Endodermal cell (in vitro differentiated cells): ENCODE data around the gene ABCC10. TPM values are rescaled to one million over a fixed set of nuclear protein-coding genes. Genes with fewer than 3 reads are reported as not detected.

Source experiments
- DNase-seq: peaks from one replicate; pipeline ENCODE4 v3.0.0-alpha.2; 2017
- H3K27ac ChIP-seq: 2 replicates; pipeline ENCODE4 v1.5.1; 2013; ENCODE audit warnings: mild to moderate bottlenecking, low read depth, low read length, moderate library complexity
- H3K27me3 ChIP-seq: 2 replicates; pipeline ENCODE4 v1.6.1; 2013; ENCODE audit warnings: mild to moderate bottlenecking, low read length, moderate library complexity; ENCODE audit not compliant: insufficient read depth, control insufficient read depth, poor library complexity, severe bottlenecking
- H3K36me3 ChIP-seq: 2 replicates; pipeline ENCODE4 v1.7.0; 2013; ENCODE audit warnings: mild to moderate bottlenecking, low read length, moderate library complexity; ENCODE audit not compliant: control insufficient read depth, insufficient read depth
- H3K4me1 ChIP-seq: one replicate; pipeline ENCODE4 v1.7.0; 2013; ENCODE audit warnings: low read length; ENCODE audit not compliant: control insufficient read depth, insufficient read depth
- H3K4me3 ChIP-seq: 2 replicates; pipeline ENCODE4 v1.5.1; 2013; ENCODE audit warnings: mild to moderate bottlenecking, low read length, moderate library complexity
- H3K9ac ChIP-seq: 2 replicates; pipeline ENCODE4 v1.6.1; 2013; ENCODE audit warnings: mild to moderate bottlenecking, low read length, moderate library complexity; ENCODE audit not compliant: poor library complexity, severe bottlenecking; ENCODE audit errors: extremely low read depth
- H3K9me3 ChIP-seq: 2 replicates; pipeline ENCODE4 v1.6.1; 2013; ENCODE audit warnings: mild to moderate bottlenecking, low read length, moderate library complexity; ENCODE audit not compliant: control insufficient read depth
- H3K27ac Mint-ChIP-seq: 2 replicates; pipeline ENCODE4 v1.8.0; 2020; ENCODE audit warnings: mixed read lengths
- H3K27me3 Mint-ChIP-seq: 2 replicates; pipeline ENCODE4 v1.8.0; 2021; ENCODE audit warnings: mild to moderate bottlenecking, mixed read lengths; ENCODE audit not compliant: insufficient read depth
- H3K36me3 Mint-ChIP-seq: 2 replicates; pipeline ENCODE4 v1.8.0; 2020; ENCODE audit warnings: low read depth, mixed read lengths
- H3K4me1 Mint-ChIP-seq: 2 replicates; pipeline ENCODE4 v1.8.0; 2020; ENCODE audit warnings: mixed read lengths
- H3K4me3 Mint-ChIP-seq: 2 replicates; pipeline ENCODE4 v1.8.0; 2020; ENCODE audit warnings: mild to moderate bottlenecking, moderate library complexity, mixed read lengths
- H3K9me3 Mint-ChIP-seq: 2 replicates; pipeline ENCODE4 v1.8.0; 2020; ENCODE audit warnings: mild to moderate bottlenecking, mixed read lengths
- CTCF ChIP-seq: fragments of 200-600 bp; sonication (generic); conservative IDR thresholded peaks from 2 replicates; pipeline ENCODE4 v1.5.0; 2021; ENCODE audit warnings: antibody characterized with exemption, mild to moderate bottlenecking
- WGBS, 2 experiments: methylation state at CpG; one replicate each; pipeline versions ENCODE4 v1.1.5 to v1.1.7; 2013; ENCODE audit warnings: missing lambda C conversion rate in 2 of 2, mixed read lengths in 1 of 2; ENCODE audit not compliant: insufficient coverage in 1 of 2, insufficient read length in 1 of 2; 5-methylcytosine and 5-hydroxymethylcytosine counted together
- total RNA-seq, 2 donors: library from RNA; stranded (reverse); fragmentation: NEBNext Ultra II Directional in 1 of 2; extraction: Animal tissue kit (Norgen Biotek cat#: 25700) in 1 of 2; gene quantifications; 2 replicates in 1 of 2; 3 replicates in 1 of 2; pipeline ENCODE4 v1.2.1, GENCODE V29; 2021

The ABCC10 gene
- total RNA-seq, 2 donors from 2014 or later = 34.1 to 44.8 TPM

- DNase-seq = no peak
- H3K4me3 Mint-ChIP-seq = no peak overlapping the region
- peaks cover 17% of the 10 kb centered on the region for H3K4me1 Mint-ChIP-seq
- no peaks in the 10 kb centered on the region for H3K27me3 Mint-ChIP-seq
- Histone ChIP-seq H3K9ac (no peak overlapping the region), H3K4me1 (no peaks in the 10 kb centered on the region), H3K9me3 (no peaks in the 10 kb centered on the region), H3K27ac (no peak overlapping the region), H3K27me3 (no peaks in the 10 kb centered on the region), H3K4me3 (no peak overlapping the region), H3K36me3 (no peaks in the 10 kb centered on the region)
- H3K27ac Mint-ChIP-seq = no peak overlapping the region
- no peaks in the 10 kb centered on the region for H3K9me3 Mint-ChIP-seq
- TF ChIP-seq CTCF = no peak
- 95 to 100% methylated on average over 1 to 10 of the region's 10 CpGs for WGBS, 2 experiments
- H3K36me3 Mint-ChIP-seq = peaks cover 6% of the 10 kb centered on the region
These were observed 64.7 kb downstream of the ABCC10 start for GRCh38 chr6:43491750-43492661.

GRCh38 chr6:43492673-43493072 lies 65.3 kb downstream of the ABCC10 start:
- no peaks in the 10 kb centered on the region for H3K9me3 Mint-ChIP-seq
- no peak overlapping the region for H3K4me3 Mint-ChIP-seq
- H3K4me1 Mint-ChIP-seq = peaks cover 17% of the 10 kb centered on the region
- H3K36me3 Mint-ChIP-seq = peaks cover 6% of the 10 kb centered on the region
- H3K27ac ChIP-seq = no peak overlapping the region
- no peak overlapping the region for H3K9ac ChIP-seq
- TF ChIP-seq CTCF = no peak
- no peak for DNase-seq
- no peaks in the 10 kb centered on the region for H3K27me3 Mint-ChIP-seq
- no peak overlapping the region for H3K4me3 ChIP-seq
- H3K4me1 ChIP-seq = no peaks in the 10 kb centered on the region
- no peaks in the 10 kb centered on the region for H3K9me3 ChIP-seq
- 82 to 90% methylated on average over 2 to 3 of the region's 3 CpGs for WGBS, 2 experiments
- H3K36me3 ChIP-seq = peaks cover 4% of the 10 kb centered on the region
- H3K27me3 ChIP-seq = no peaks in the 10 kb centered on the region
- H3K27ac Mint-ChIP-seq = no peak overlapping the region

- Mint-ChIP-seq H3K9me3 (no peaks in the 10 kb centered on the region), H3K4me3 (no peak overlapping the region), H3K27me3 (no peaks in the 10 kb centered on the region), H3K36me3 (peaks cover 6% of the 10 kb centered on the region), H3K4me1 (peaks cover 17% of the 10 kb centered on the region), H3K27ac (no peak overlapping the region)
- Histone ChIP-seq H3K9me3 (no peaks in the 10 kb centered on the region), H3K36me3 (peaks cover 10% of the 10 kb centered on the region), H3K4me1 (no peaks in the 10 kb centered on the region), H3K27me3 (no peaks in the 10 kb centered on the region), H3K4me3 (no peak overlapping the region), H3K27ac (no peak overlapping the region), H3K9ac (no peak overlapping the region)
- TF ChIP-seq CTCF = no peak
- 80 to 84% methylated on average over 2 of the region's 2 CpGs for WGBS, 2 experiments
- no peak for DNase-seq
These were observed 65.9 kb downstream of the ABCC10 start for GRCh38 chr6:43493230-43493629.
